ENCODE measurements around the gene TMCC2.

The TMCC2 gene

DNA sequence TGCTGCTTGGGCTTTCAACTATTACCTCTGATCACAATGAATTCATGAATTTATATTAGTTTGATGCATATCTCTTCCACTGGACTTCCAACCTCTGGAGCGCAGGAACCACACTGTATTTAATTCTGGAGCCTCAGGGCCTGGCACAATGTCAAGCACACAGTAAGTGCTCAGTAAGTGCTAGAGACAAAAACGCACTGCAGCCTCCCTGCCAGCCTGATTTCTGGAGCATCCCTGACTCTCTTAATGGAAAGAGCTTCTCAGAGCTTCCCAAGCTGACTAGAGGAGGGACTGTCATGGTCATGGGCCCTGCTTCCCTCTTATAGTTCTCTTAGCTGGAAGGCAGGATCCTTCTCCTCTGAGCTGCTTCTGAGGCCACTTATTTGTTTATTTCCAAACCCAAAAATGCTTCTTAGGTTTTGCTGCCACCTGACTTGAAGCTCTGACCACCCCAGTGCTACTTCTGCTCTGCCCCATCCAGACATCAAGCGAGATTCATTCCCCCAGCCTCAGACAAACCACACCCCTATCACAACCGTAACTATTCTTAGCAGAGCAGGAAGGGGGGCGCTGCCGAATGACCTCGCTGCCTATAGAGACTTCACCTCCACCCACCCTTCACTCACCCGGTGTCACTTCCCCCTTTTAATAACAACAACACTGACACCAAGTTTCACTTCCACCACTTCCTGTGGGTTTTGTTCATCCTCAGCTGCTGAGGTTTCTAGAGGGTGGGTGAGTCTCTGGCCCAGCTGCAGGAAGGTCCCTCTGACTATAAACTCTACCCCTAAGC lies 60.2 kb downstream of the TMCC2 start (continued):
- TF ChIP-seq, protein P1, sequence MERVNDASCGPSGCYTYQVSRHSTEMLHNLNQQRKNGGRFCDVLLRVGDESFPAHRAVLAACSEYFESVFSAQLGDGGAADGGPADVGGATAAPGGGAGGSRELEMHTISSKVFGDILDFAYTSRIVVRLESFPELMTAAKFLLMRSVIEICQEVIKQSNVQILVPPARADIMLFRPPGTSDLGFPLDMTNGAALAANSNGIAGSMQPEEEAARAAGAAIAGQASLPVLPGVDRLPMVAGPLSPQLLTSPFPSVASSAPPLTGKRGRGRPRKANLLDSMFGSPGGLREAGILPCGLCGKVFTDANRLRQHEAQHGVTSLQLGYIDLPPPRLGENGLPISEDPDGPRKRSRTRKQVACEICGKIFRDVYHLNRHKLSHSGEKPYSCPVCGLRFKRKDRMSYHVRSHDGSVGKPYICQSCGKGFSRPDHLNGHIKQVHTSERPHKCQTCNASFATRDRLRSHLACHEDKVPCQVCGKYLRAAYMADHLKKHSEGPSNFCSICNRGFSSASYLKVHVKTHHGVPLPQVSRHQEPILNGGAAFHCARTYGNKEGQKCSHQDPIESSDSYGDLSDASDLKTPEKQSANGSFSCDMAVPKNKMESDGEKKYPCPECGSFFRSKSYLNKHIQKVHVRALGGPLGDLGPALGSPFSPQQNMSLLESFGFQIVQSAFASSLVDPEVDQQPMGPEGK (CRISPR knock-in tag; IDR thresholded peaks at IDR 0.05; ENCODE audit: borderline replicate concordance): no peak
- no peak for TF ChIP-seq ISL1 (CRISPR knock-in tag; IDR thresholded peaks at IDR 0.05)
- no peak for TF ChIP-seq ZC3H10 (CRISPR knock-in tag; IDR thresholded peaks at IDR 0.05)

DNA sequence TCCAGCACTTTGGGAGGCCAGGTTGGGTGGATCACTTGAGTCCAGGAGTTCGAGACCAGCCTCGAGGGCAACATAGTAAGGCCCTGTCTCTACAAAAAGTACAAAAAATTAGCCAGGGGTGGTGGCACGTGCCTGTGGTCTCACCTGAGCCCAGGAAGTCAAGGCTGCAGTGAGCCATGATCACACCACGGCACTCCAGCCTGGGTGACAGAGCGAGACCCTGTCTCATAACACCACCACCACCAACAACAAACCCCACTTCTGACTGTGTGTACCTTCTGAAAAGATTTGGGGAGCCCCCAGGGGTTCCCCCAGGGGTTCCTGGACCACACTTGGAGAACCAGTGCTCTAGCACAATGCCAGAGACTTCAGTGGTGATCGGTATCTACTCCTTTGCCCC lies 63.9 kb downstream of the TMCC2 start:
- ATAC-seq: no peak
- no peak for TF ChIP-seq TOX (CRISPR knock-in tag; IDR thresholded peaks at IDR 0.05; ENCODE audit: borderline replicate concordance)
- TF ChIP-seq, protein P1 (CRISPR knock-in tag; IDR thresholded peaks at IDR 0.05; ENCODE audit: borderline replicate concordance): no peak
- no peak for TF ChIP-seq ESRRG (CRISPR knock-in tag; IDR thresholded peaks at IDR 0.05)

- no peak for TF ChIP-seq POU6F1 (CRISPR knock-in tag; IDR thresholded peaks at IDR 0.05; ENCODE audit: borderline replicate concordance, low read depth)
- no peak for TF ChIP-seq ESRRG (CRISPR knock-in tag; IDR thresholded peaks at IDR 0.05)
- no peak for TF ChIP-seq ISL1 (CRISPR knock-in tag; IDR thresholded peaks at IDR 0.05)
- TF ChIP-seq CSRNP3 (CRISPR knock-in tag; IDR thresholded peaks at IDR 0.05): no peak
- TF ChIP-seq ZNF8 (CRISPR knock-in tag; IDR thresholded peaks at IDR 0.05): no peak
- TF ChIP-seq ZFP3 (CRISPR knock-in tag; IDR thresholded peaks at IDR 0.05): no peak
- no peak for TF ChIP-seq TOX (CRISPR knock-in tag; IDR thresholded peaks at IDR 0.05; ENCODE audit: borderline replicate concordance)
- no peak for TF ChIP-seq OSR1 (CRISPR knock-in tag; IDR thresholded peaks at IDR 0.05)
- TF ChIP-seq ARNTL (CRISPR knock-in tag; IDR thresholded peaks at IDR 0.05; ENCODE audit: borderline replicate concordance, low read depth): no peak
- no peak for TF ChIP-seq TSHZ2 (CRISPR knock-in tag; IDR thresholded peaks at IDR 0.05)
- TF ChIP-seq ZFP30 (CRISPR knock-in tag; IDR thresholded peaks at IDR 0.05): no peak
- TF ChIP-seq PPARA (CRISPR knock-in tag; IDR thresholded peaks at IDR 0.05; ENCODE audit: borderline replicate concordance): no peak
- TF ChIP-seq, protein P1 (CRISPR knock-in tag; IDR thresholded peaks at IDR 0.05; ENCODE audit: borderline replicate concordance): no peak
- TF ChIP-seq BACH2 (CRISPR knock-in tag; IDR thresholded peaks at IDR 0.05; ENCODE audit: borderline replicate concordance): no peak
- no peak for ATAC-seq
Measured at GRCh38 chr1:205293350-205294074, 65.8 kb downstream of the TMCC2 start.
